IPS-11a (cell line): ENCODE results near the gene MEGF6.

Source experiments
- H3K4me3 ChIP-seq: one replicate; pipeline ENCODE4 v1.5.1; 2013; ENCODE audit warnings: low read depth, low read length, control low read depth

MEGF6 gene

DNA sequence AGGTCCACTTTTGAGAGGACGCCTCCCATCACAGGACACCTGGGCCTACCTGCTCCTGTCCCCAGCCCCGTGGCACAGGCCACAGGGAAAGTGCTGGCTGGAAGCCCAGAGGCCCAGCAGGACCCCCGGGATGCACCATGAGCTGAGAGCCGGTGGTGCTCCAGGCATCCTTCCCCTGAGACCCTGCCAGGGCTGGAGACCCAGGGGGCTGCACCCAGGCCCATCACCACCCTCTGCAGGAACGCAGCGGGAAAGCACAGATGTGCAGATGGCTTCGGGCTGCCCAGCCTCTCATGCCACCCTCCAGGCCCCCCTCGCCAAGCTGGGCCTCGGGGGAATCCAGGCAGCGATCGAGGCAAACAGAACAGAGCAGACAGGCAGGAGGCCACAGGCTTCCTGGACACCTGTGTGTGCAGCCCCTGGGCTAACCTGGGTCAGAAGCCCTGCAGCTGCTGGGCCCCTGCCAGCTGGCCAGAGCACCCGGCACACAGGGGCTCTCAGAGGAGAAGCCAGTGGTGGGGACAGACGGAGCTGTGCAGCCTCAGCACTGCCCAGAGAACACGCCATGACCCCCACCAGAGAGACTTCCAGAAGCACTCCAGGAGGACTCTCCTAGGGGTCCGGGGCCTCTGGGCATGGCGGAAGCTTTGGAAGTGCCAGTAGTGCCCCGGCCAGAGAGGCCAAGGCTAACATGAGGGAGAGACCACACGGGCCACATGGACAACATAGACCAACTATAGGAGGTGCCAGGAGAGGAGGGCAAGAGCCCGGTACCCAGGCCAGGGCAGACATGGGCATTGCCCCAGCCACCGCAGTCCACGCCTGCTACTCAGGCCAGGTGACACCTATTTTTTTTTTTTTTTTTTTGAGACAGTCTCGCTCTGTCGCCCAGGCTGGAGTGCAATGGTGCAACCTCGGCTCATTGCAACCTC is 85.5 kb downstream of the MEGF6 start:
- H3K4me3 ChIP-seq = no peak overlapping the region

DNA sequence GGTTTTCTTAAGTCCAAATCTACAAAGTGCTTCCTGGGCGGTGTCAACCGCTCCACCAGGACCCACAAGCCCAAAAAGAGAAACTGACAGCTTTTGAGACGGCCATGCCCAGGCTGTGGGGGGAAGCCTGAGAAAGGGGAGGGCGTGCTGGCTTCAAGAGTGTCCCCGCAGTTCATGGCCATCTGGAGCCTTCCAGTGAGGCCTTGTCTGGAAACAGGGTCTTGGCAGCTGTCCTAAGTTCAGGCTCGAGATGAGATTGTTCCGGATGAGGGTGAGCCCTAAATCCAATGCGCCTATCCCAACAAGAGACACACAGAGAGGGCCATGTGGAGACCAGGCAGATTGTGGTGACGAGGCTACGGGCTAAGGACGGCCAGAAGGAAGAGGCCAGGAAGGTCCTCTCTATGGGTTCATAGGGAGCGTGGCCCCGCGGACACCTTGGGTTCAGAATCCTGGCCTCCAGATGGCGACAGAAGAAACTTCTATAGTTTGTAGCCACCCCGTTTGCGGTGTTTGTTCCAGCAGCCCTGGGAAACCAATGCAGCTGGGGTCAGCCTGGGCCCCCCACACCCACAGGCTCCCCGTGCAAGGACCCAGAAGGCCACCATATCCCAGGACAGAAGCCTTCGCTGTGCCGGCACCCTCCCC is 86.6 kb downstream of the MEGF6 start:
- H3K4me3 ChIP-seq = no peak overlapping the region

DNA sequence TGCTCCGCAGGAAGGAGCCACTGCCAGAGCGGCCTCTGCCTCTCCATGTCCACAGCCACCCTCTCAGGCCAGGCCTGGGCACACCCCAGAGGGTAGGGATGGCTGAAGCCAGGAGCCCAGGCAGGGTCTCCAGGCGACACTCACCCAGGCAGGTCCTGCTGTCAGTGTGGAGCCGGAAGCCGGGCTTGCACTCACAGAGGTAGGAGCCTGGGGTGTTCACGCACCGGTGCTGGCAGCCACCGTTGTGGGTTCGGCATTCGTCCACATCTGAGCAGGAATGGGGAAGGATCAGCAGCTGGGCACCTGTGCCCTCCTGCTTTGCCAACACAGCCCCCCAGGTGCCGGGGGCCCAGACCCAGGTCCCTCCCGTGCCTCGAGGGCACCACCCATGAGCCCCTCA is 87.3 kb downstream of the MEGF6 start:
- no peak overlapping the region for H3K4me3 ChIP-seq

DNA sequence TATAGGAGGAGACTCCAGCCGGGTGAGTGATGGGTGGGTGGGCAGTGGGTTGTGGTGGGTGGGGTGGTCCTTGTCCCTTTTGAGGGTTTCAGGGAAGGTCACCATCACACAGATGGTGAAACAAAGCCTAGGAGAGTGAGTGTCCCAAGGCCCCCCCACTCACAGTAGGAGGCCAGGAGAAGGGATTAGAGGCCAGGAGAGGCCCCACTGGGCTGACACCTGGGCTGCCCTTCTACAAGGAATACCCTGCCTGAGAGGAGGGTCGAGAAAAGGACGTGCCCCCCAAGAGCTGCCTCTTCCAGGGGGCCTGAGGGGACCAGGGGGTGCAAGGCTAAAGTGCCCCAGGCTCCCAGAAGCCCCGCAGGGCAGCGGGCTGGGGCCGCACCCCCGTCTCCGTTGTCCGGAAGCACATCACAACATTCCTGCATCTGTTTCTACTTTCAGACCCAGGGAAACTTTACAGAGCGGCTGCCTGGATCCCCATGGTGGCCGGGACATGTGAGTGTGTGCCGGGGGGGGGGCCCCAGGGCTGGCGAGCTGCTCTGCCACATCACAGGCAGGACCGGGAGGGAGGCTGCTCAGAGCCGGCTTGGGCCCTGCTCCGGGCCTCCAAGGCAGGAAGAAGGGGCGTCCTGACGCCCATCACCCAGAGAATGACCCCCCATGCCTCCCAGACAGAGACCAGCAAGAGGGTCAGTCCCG is 88.6 kb downstream of the MEGF6 start:
- no peak overlapping the region for H3K4me3 ChIP-seq

DNA sequence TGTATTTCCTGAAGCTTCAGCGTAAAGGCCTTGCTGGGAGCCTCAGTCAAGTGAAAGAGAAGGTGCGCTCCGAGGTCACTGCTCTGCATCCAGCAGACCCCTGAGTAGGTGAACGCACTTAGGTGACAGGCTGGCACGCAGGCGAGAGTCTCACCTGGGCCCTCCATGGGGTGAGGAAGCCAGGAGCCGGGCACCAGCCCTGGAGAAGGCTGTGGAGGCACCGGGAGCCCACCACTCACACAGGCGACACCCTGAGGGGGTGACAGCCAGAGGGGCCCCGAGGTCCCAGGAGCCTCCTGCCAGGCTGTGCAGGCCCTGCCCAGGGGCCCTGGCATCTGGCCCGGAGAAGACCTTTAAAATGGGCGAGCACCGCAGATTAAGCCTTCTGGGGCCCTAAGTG is 89.2 kb downstream of the MEGF6 start:
- H3K4me3 ChIP-seq = no peak overlapping the region

DNA sequence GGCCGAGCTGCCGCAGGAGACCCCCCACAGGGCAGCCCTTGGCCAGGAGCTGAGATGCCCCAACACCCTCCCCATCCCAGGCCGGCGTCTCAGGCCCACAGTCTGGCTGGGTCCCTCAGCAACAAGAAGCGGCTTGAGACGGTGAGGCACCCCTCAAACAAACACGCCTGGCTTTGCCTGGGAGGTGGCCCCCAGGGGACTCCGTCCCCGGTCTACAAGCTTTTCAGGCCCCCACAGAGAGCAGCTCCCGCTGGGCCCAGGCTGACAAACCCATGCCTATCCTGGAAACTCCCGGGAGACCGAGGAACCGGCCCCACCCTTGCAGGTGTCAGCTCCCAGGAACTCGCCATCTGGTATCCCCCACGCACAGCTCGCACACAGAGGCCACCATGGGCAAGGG is 89.9 kb downstream of the MEGF6 start:
- H3K4me3 ChIP-seq = no peak overlapping the region

DNA sequence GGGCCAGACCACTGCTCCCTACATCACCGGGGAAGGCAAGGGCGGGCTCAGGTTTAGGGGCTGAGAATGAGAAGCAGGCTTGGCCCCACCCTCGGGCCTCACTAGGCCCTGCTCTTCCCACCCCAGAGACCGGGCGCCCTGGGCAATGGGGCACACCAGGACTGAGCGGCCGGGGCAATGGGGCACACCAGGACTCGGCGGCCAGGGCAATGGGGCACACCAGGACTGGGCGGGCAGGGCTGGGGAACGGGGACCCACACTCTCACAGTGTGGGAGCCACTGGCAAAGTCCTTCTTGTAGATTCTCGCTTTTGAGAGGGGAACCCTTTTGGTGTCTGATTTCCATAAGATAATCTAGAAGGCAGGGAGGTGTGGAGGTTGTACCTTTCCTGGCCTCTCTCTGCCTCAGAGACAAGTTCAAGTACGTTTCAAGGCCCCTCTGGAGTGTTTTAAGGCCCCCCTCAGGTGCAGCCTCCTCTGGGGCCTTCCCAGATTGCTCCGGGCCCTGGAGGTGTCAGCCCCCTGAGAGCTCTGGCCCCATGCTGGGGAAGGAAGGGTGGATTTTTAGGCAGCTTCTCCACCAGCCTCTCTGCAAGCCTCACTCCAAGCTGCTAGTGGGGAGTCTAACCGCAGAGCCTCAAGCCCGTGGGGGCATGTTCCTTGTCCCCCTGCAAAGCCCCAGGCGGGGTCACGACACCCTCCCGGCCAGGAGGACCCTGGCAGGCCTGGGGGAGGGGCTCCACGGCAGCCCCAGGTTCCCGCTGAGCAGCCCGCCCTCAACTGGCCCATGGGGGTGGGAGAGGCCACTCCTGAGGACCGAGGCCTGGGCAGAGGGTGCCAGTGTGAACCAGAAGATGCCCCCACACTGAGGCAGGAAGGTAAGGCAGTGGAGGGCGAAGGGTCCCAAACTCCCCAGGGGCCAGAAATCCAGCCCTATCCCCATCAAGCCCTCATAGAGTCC is 90.6 kb downstream of the MEGF6 start:
- H3K4me3 ChIP-seq = no peak overlapping the region

DNA sequence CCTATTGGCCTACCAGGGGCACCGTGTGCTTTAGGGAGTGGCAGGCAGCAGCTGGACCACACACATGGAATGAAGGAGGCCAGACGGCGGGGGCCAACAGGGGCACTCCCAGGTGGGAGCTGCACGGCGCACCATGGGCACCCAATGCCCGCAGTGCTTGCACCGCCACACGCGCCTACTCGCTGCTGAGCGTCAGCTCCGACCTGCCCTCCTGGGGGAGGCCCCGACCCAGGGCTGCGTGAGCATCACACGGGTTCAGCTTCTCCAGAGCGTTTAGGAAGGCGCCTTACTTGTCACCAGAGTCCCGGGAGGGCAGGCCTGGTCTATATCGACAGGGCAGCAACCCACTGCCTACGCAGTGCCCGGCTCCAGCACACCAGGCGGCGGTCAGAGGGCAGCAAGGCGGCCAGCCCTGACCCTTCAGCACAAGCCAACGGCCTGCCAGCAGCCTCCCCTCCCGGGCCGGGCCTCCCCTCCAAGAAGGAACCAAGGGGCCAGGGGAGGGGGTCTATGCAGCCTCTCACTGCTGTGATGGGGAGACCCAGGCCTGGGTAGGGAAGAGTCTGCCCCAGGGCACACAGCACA is 91.9 kb downstream of the MEGF6 start:
- H3K4me3 ChIP-seq = no peak overlapping the region

DNA sequence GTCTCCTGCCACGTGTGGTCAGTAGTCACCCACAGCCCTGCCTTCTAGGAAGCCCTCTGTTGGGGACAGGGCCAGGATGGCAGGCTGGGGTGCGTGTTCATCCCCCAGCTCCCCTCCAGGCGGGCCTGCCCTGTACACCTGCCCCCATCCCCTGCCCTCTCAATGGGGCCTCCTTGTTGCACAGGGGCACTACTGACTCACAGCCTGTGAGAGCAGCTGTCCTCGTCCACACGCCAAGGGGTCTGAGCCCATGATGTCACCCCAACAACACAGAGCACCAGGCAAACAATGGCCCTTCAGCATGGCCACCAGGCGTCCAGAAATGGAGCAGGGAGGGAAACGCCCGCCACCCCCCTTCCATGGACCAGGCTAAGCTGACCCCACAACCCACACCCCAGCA is 92.6 kb downstream of the MEGF6 start:
- H3K4me3 ChIP-seq = no peak overlapping the region

DNA sequence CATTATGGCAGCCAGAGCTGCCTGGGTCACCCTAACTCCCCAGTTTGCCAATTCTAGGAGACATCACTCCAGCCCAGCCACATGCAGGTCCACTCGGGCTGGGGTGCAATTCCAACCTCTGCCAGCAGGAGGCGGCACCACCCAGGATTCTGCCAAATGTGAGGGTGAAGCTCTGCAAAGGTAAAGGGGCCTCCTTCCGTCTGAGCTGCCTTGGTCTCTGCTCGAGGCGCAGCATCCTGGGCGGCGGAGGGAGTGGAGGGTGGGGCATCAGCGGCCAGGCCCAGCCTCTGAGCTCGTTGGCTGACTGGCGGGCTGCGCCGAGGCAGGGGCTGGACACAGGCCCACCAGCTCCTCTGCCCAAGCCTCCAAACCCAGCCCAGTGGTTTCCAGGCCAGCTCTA is 93.1 kb downstream of the MEGF6 start:
- no peak overlapping the region for H3K4me3 ChIP-seq

DNA sequence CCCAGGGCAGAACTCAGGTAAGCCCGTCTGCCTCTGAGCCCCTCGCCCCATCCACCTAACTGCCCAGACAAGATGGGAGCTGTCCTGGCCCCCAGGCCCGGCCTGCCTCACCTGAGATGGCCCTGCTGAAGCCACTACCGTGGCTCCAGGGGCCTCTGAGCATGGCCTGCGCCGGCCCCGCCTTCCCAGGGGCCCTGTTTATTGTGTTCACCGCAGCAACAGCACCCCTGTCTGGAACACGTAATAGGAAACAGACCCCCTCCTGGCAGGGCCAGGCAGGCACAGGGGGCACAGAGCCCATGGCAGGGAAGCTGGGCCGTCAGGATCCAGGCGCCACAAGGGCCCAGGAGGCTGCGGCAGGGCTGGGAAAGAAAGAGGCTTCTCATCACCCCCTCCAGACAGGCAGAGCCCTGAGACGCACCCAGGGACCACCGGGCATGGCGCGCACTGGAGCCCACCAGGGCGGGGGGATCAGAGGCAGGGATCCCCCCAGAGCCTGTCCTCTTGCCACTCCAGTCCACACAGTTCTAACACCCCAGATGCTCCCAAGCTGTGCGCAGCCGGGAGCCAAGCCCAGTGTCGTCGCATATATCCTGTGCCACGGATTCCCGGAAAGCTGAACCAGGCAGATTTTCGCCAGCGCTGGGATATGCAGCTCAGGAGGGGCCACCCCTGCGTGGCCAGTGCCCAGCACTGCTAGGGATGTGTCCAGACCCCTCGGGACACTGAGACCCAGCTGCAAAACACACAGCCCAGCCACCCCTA is 94.2 kb downstream of the MEGF6 start:
- no peak overlapping the region for H3K4me3 ChIP-seq

DNA sequence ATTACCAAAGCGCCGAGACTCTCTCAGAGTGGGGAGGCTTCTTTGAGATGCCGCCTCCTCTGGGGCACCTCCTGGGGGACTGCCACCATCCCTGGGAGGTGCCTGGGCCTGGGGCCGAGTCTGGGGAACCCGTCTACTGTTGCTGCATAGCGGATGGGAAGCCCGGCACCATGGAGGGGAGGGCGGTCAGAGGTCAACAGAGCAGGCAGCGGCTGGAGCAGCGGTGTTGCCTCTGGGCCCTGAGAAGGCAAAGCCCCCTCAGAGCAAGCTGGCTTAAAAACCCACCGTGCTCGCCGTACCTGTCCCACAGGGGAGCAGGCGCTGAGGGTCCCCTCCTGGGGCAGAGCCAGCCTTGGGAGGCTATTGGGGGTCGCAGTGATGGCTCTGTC is 94.8 kb downstream of the MEGF6 start:
- no peak overlapping the region for H3K4me3 ChIP-seq

DNA sequence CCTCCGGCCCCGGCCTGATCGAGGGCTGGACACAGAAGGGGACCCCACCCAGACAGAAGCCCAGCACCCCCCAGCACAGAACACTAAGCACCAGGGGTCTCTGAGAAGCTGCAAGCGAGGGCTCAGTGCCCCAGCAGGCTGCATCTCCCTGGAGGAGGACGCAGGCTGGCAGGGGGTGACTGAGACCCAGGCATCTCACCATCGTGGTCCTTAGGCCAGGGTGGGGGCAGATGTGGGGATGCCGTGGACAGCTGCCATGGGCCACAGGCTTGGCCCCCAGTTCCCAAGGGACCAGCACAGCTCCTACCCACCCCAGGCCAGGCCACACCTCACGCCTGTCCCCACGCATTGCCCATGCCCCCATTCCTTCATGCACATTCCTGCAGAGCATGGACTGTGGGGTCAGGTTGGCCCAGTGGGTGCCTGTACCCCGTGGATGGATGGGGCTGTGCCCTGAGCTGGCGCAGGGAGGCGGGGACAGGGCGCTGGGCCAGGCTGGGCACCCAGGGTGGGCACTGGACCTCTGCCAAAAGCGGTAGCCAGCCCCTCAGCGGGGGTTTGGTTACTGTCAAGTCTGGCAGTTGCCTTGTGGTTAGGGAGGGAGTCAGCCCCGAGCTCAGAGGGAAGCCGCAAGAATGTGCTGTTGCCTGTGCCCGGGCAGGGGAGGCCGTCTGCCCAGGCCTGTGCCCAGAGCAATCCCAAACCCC is 95.4 kb downstream of the MEGF6 start:
- no peak overlapping the region for H3K4me3 ChIP-seq

DNA sequence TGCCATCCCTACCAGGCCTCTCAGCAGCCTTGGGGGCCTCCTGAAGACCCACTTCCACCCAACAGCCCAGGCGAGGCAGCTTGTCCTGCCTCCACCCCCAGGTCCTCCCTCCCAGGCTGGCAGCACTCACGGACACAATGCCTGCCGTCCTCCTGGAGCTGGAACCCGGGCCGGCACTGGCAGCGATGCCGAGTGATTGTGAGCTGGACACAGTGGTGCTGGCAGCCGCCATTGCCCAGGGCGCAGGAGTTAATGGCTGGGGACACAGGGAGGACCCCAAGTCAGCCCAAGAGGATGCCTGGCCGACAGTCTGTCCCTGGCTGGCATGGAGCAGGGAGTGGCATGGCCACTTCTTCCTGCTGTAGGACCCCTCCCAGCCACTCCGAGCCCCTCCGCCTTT is 96.0 kb downstream of the MEGF6 start:
- H3K4me3 ChIP-seq = no peak overlapping the region

DNA sequence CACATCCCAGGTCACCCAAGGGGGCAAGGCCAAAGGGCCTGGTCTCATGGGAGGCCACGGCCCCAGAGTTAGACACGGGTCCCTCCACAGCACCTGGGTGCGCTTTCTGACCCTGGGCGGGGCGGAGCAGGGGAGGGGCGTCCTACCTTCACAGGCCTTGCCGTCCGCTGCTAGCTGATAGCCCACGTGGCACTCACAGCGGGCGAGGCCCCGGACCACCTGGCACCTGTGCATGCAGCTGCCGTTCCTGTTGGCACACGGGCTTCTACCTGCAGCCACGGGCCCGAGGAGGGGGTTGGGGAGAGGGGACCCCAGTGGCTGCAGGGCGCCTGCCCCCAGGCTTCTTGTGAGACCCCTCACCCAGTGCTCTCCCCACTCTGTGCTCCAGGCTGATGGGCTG is 96.9 kb downstream of the MEGF6 start:
- no peak overlapping the region for H3K4me3 ChIP-seq

DNA sequence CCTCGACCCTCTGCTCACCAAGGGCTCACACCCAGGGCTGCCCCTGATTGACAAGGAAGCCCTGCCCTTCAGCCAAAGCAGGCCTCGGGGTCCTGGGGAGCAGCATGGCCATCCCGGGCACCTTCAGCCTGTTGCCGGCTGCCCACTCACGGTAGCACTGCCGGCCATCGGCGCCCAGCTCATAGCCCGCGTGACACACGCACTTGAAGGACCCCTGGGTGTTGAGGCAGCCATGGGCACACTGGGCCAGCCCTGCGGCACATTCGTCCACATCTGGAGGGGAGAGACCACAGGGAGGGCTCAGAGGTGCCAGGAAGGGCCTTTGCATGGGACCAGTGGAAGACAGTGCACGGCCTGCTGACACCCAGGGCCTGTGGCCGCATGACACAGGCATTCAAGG is 99.5 kb downstream of the MEGF6 start:
- H3K4me3 ChIP-seq = no peak overlapping the region

DNA sequence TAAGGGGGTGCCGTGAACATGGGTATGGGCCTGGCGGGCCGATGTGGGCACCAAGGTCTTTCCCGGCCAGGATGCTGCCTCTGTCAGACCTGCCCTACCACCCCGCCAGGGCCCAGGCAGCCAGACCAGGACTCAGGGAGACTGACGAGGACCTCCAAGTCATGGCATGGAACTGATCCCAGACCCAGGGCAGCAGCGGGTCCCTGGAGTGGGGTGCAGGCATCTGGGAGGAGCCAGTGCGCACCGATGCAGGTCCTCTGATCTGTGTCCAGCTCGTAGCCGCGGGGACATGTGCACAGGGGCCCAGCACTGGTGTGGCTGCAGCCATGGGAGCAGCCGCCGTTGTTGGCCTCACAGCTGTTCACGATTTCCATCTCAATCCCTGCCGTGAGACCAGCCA is 100.0 kb downstream of the MEGF6 start:
- no peak overlapping the region for H3K4me3 ChIP-seq

DNA sequence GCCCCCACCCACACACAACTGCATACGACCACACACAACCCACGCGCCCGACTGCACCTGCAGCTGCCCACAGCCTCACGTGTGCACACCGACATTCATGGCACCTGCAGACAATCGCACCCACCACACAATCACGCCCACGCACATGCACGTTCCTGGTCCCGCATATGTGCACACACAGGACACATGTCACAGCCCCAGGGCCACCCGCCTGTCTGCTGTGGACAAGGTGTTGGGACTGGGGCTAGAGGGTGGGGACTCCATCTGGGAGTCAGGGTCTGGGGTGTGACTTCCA is 100.4 kb downstream of the MEGF6 start:
- no peak overlapping the region for H3K4me3 ChIP-seq
